Endothelial cell of umbilical vein (primary cell): ENCODE measurements around the gene VPS52. TPM values are rescaled to one million over a fixed set of nuclear protein-coding genes. Genes with fewer than 3 reads are reported as not detected.

Experiments used
- BruUV-seq: library from RNA; stranded (reverse); fragments of 400-500 nt; replicated peaks from 2 replicates; lab custom pipeline; 2021; lab: Mats Ljungman, UMichigan
- CTCF ChIA-PET: fragments of 300-600, 350-600 bp; sonication (Branson Sonifier 250); formaldehyde crosslinking; loops from one replicate; lab custom pipeline; 2021; ENCODE audit warnings: antibody characterized with exemption, inconsistent platforms; lab: Charles Lee
- POLR2A ChIA-PET: fragments of 300-600, 350-600 bp; sonication (Branson Sonifier 250); formaldehyde crosslinking; loops from one replicate; lab custom pipeline; 2021; ENCODE audit warnings: antibody characterized with exemption, inconsistent platforms; lab: Charles Lee
- DNase-seq: peaks from one replicate; pipeline ENCODE4 v3.0.0-alpha.2; 2011; ENCODE audit warnings: low read depth, low spot score
- FAIRE-seq: peaks from 2 replicates; lab custom pipeline; 2011; peaks lifted over from hg19 to GRCh38; lab: Jason Lieb, UNC
- H2AFZ ChIP-seq: 2 replicates; pipeline ENCODE4 v1.6.0; 2012; ENCODE audit warnings: low read depth, low read length, control low read depth, inconsistent platforms
- H3K27ac ChIP-seq: 2 replicates; pipeline ENCODE4 v1.5.1; 2011; ENCODE audit warnings: low read depth, mild to moderate bottlenecking, control low read depth, low read length, moderate library complexity; ENCODE audit not compliant: insufficient read depth
- H3K27me3 ChIP-seq, 2 experiments: 2 replicates each; pipeline versions ENCODE4 v1.6.0 to v1.6.1; 2011; ENCODE audit warnings: low read length in 2 of 2, mixed read lengths in 1 of 2; ENCODE audit not compliant: control insufficient read depth in 2 of 2, insufficient read depth in 2 of 2
- H3K36me3 ChIP-seq, 2 experiments: 2 replicates in 1 of 2; 3 replicates in 1 of 2; pipeline ENCODE4 v1.5.1; 2011; ENCODE audit warnings: low read length in 2 of 2, mild to moderate bottlenecking in 1 of 2, moderate library complexity in 1 of 2; ENCODE audit not compliant: control insufficient read depth in 2 of 2, insufficient read depth in 2 of 2; ENCODE audit errors: extremely low read depth in 1 of 2
- H3K4me1 ChIP-seq: 3 replicates; pipeline ENCODE4 v1.5.1; 2011; ENCODE audit warnings: mild to moderate bottlenecking, low read length; ENCODE audit not compliant: control insufficient read depth, insufficient read depth; ENCODE audit errors: extremely low read depth
- H3K4me2 ChIP-seq: 2 replicates; pipeline ENCODE4 v1.6.1; 2011; ENCODE audit warnings: low read length, control low read depth, mixed read lengths; ENCODE audit not compliant: insufficient read depth
- H3K4me3 ChIP-seq, 3 experiments: fragments of 200-600 bp in 1 of 3; sonication (generic), shearing (Covaris generic) in 1 of 3; replicated peaks in 1 of 3; 2 replicates each; pipeline ENCODE4 v1.5.1; 2011 to 2016; ENCODE audit warnings: control low read depth in 3 of 3, low read length in 3 of 3, mild to moderate bottlenecking in 2 of 3, inconsistent platforms in 1 of 3, low read depth in 1 of 3, moderate library complexity in 1 of 3; ENCODE audit not compliant: insufficient read depth in 1 of 3
- H3K79me2 ChIP-seq: 2 replicates; pipeline ENCODE4 v1.6.0; 2012; ENCODE audit warnings: low read length, inconsistent platforms; ENCODE audit not compliant: control insufficient read depth, insufficient read depth
- H3K9ac ChIP-seq: replicated peaks from 2 replicates; pipeline ENCODE3; 2011; ENCODE audit warnings: low read length, control low read depth; ENCODE audit not compliant: insufficient read depth; ENCODE audit errors: extremely low read depth
- H3K9me1 ChIP-seq: replicated peaks from 3 replicates; pipeline ENCODE4 v1.6.0; 2011; ENCODE audit warnings: mild to moderate bottlenecking, low read length; ENCODE audit not compliant: control insufficient read depth, insufficient read depth; ENCODE audit errors: extremely low read depth
- H3K9me3 ChIP-seq: replicated peaks from 2 replicates; pipeline ENCODE4 v1.5.1; 2012; ENCODE audit warnings: low read length, inconsistent platforms; ENCODE audit not compliant: control insufficient read depth, insufficient read depth
- H4K20me1 ChIP-seq: replicated peaks from 2 replicates; pipeline ENCODE3; 2011; ENCODE audit warnings: mild to moderate bottlenecking, low read length; ENCODE audit not compliant: control insufficient read depth, insufficient read depth; ENCODE audit errors: extremely low read depth
- EZH2 ChIP-seq: IDR thresholded peaks from 2 replicates; pipeline ENCODE4 v1.6.1; 2012; ENCODE audit warnings: borderline replicate concordance, low read depth, mild to moderate bottlenecking, moderate library complexity, low read length, inconsistent platforms; ENCODE audit not compliant: severe bottlenecking
- FOS ChIP-seq: IDR thresholded peaks from 2 replicates; pipeline ENCODE4 v1.6.1; 2011; ENCODE audit warnings: mild to moderate bottlenecking, low read length, moderate library complexity, borderline replicate concordance; ENCODE audit not compliant: insufficient read depth
- GATA2 ChIP-seq: IDR thresholded peaks from 2 replicates; pipeline ENCODE4 v1.7.0; 2011; ENCODE audit warnings: low read depth, mild to moderate bottlenecking, moderate library complexity, mixed read lengths, low read length; ENCODE audit not compliant: insufficient read length, insufficient read depth
- JUN ChIP-seq: IDR thresholded peaks from 2 replicates; pipeline ENCODE4 v1.6.1; 2011; ENCODE audit warnings: borderline replicate concordance, low read depth; ENCODE audit not compliant: insufficient read length, insufficient read depth
- MYC ChIP-seq: IDR thresholded peaks from one replicate; pipeline ENCODE4 v1.6.1; 2011; ENCODE audit warnings: mild to moderate bottlenecking, low read depth, low read length
- POLR2A ChIP-seq: IDR thresholded peaks from 2 replicates; pipeline ENCODE4 v1.6.1; 2012; ENCODE audit warnings: low read depth, mild to moderate bottlenecking, control low read depth, low read length
- POLR2AphosphoS5 ChIP-seq: IDR thresholded peaks from 2 replicates; pipeline ENCODE4 v1.6.1; 2012; ENCODE audit warnings: low read depth, mild to moderate bottlenecking, control low read depth, low read length, moderate library complexity; ENCODE audit not compliant: insufficient read depth
- dilution Hi-C: fragments of 300-500 bp; cut with MboI; formaldehyde crosslinking; loops from one replicate; pipeline ENCODE4 v1.15.0; 2019; ENCODE audit warnings: low sequenced_read_pairs; ENCODE audit not compliant: extremely low pct_ligation_motif_present
- intact Hi-C: fragments of 100-400 bp; cut with micrococcal nuclease; formaldehyde crosslinking; loops from one replicate; pipeline ENCODE4 v1.10.0; 2022
- polyA plus RNA-seq, 4 experiments: library from polyadenylated mRNA; depleted of rRNA in 3 of 4; stranded (reverse) in 3 of 4; unstranded in 1 of 4; fragments of >200 nt; gene quantifications; 2 replicates each; pipeline versions ENCODE4 v1.2.1 to v1.2.3, GENCODE V29; 2011 to 2012; ENCODE audit warnings: missing spikeins in 1 of 4
- total RNA-seq: library from RNA; stranded (reverse); gene quantifications from 2 replicates; pipeline ENCODE4 v1.2.3, GENCODE V29; 2021
- TF ChIP-seq, protein P1 (sequence below), 2 donors: IDR thresholded peaks; 1 replicate in 1 of 2; 2 replicates in 1 of 2; pipeline ENCODE4 v1.5.1; 2011; ENCODE audit warnings: low read length in 2 of 2, mild to moderate bottlenecking in 2 of 2, moderate library complexity in 2 of 2, control low read depth in 1 of 2, inconsistent platforms in 1 of 2, low read depth in 1 of 2; ENCODE audit not compliant: insufficient read depth in 1 of 2; ENCODE audit errors: extremely low read depth in 1 of 2
- TF ChIP-seq, protein P2 (sequence below): IDR thresholded peaks from 2 replicates; pipeline ENCODE4 v1.6.1; 2011; ENCODE audit not compliant: insufficient read depth, insufficient read length

Gene VPS52
- total and polyA plus RNA-seq, 2 donors (not counting 3 experiments of a cell fraction or from before 2014, with no cell fraction given), result 49.2 to 112 TPM

DNA sequence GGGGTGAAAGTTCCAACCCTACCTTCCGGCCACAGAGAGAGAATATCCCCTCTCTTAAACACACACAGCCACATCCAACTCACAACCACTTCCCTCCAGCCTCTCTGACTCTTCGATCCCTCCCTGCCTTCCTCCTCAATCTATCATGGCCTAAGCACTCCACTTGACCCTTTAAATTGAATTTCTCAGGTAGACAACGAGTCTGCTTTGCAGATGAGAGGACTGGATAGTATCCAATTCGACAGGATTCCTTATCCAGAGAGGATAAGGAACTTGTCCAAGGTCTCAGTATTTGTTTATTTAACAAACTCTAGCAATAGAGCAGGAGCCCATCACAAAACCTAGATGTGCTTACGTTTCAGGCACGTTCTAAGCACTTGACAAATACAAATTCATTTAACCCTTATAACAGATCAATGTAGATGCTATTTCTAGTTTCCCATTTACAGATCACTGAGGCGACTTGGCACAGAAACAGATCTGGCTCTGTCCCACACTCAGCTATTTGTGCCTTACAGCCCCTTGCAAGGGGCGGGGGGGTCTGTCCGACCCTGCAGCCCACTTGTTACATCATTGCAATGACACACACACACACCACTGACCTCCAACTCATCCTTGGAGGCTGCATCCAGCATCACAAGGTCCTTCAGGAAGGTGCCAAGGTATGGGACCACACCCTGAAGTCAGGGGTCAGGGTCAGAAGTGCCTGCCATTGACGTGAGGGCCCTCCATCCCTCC, 22.6 kb upstream of the VPS52 start:
- Histone ChIP-seq H3K4me3 (no peak overlapping the region), H3K9me1 (no peaks in the 10 kb centered on the region), H3K27ac (no peak overlapping the region), H3K27me3 (no peaks in the 10 kb centered on the region), H3K9ac (no peak overlapping the region), H4K20me1 (no peaks in the 10 kb centered on the region), H3K36me3 (peaks cover 7 to 33% of the 10 kb centered on the region in 2 experiments), H3K9me3 (no peaks in the 10 kb centered on the region), H3K79me2 (peaks cover 19% of the 10 kb centered on the region), H2AFZ (no peak overlapping the region), H3K4me1 (peaks cover 16% of the 10 kb centered on the region), H3K4me2 (no peak overlapping the region)
- FAIRE-seq, result no peak
- ChIA-PET CTCF (interaction anchor here (1.4 kb wide), 1 partner anchor 17 kb away, joined by 3 read pairs; the partner anchor contains the start of gene B3GALT4), POLR2A (no interaction called here)
- no peak for DNase-seq
- no TSS peak for BruUV-seq
- dilution Hi-C loops (no loop called here), intact Hi-C loops (no loop called here)
- TF ChIP-seq MYC, result no peak
- no peak for TF ChIP-seq FOS

DNA sequence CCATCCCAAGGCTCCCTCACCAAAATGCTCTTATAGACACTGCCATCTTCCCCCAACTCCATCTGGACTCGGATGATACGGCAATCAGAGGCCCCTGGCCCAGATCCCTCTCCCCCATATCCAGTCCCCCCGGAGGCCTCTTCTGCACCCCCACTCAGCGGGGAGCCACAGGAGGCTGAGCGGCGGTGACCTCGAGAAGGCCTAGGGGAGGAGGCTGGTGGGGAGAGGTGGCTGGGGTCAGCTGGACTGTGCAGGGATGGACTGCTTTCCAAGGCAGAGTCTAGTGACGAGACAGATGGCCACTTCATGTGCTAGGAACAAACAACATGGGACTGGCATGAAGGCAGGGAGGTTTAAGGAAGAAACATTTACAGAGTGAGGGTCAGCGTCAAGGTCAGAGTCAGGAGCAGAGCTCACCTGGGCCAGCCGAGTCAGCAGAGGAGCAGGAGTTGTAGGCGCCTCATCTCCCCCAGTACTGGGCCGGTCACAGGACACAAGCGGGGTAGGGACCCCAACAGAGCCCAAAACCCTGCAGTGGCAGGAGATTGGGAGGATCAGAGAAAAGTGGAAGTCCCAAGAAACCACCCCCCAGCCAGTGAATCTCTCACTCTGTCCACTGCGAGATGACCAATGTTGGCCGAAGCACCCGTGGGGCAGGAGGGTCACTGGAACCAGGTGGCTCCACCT, 21.5 kb upstream of the VPS52 start:
- DNase-seq (no peak), FAIRE-seq (no peak)
- H3K4me3 ChIP-seq, result no peak overlapping the region
- no peaks in the 10 kb centered on the region for H4K20me1 ChIP-seq
- ChIA-PET POLR2A (no interaction called here), CTCF (no interaction called here)
- H3K9me1 ChIP-seq, result no peaks in the 10 kb centered on the region
- no peak overlapping the region for H3K9ac ChIP-seq
- H3K9me3 ChIP-seq, result no peaks in the 10 kb centered on the region
- H3K4me2 ChIP-seq, result no peak overlapping the region
- H3K27ac ChIP-seq, result no peak overlapping the region
- intact Hi-C loops (no loop called here), dilution Hi-C loops (no loop called here)
- no peak overlapping the region for H2AFZ ChIP-seq
- BruUV-seq, result no TSS peak
- peaks cover 7 to 33% of the 10 kb centered on the region in 2 experiments for H3K36me3 ChIP-seq
- peaks cover 25% of the 10 kb centered on the region for H3K79me2 ChIP-seq
- H3K4me1 ChIP-seq, result peaks cover 17% of the 10 kb centered on the region
- TF ChIP-seq FOS (no peak), POLR2A (no peak), GATA2 (no peak), POLR2AphosphoS5 (no peak), EZH2 (no peak), JUN (no peak), MYC (no peak)
- TF ChIP-seq, protein P1, sequence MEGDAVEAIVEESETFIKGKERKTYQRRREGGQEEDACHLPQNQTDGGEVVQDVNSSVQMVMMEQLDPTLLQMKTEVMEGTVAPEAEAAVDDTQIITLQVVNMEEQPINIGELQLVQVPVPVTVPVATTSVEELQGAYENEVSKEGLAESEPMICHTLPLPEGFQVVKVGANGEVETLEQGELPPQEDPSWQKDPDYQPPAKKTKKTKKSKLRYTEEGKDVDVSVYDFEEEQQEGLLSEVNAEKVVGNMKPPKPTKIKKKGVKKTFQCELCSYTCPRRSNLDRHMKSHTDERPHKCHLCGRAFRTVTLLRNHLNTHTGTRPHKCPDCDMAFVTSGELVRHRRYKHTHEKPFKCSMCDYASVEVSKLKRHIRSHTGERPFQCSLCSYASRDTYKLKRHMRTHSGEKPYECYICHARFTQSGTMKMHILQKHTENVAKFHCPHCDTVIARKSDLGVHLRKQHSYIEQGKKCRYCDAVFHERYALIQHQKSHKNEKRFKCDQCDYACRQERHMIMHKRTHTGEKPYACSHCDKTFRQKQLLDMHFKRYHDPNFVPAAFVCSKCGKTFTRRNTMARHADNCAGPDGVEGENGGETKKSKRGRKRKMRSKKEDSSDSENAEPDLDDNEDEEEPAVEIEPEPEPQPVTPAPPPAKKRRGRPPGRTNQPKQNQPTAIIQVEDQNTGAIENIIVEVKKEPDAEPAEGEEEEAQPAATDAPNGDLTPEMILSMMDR (IDR thresholded peaks at IDR 0.05; ENCODE audit: extremely low read depth in 1 of 2, insufficient read depth in 1 of 2, low read depth in 1 of 2, low read length in 2 of 2), result no peak
- TF ChIP-seq, protein P2, sequence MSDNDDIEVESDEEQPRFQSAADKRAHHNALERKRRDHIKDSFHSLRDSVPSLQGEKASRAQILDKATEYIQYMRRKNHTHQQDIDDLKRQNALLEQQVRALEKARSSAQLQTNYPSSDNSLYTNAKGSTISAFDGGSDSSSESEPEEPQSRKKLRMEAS, result no peak
- H3K27me3 ChIP-seq, result no peaks in the 10 kb centered on the region
